Keratinocyte (primary cell): ENCODE data around the gene TCHP.

Source experiments
- EZH2 ChIP-seq: IDR thresholded peaks from one replicate; pipeline ENCODE4 v1.6.1; 2012; ENCODE audit warnings: inconsistent platforms, mild to moderate bottlenecking, low read length, moderate library complexity
- TF ChIP-seq, protein P1 (sequence below), 3 experiments: IDR thresholded peaks in 1 of 3; conservative IDR thresholded peaks in 1 of 3; optimal IDR thresholded peaks in 1 of 3; 2 replicates in 2 of 3; 3 replicates in 1 of 3; pipeline versions ENCODE3 to v1.5.1; 2011; ENCODE audit warnings: low read length in 3 of 3, mild to moderate bottlenecking in 3 of 3, moderate library complexity in 2 of 3, control low read depth in 1 of 3, inconsistent platforms in 1 of 3; ENCODE audit not compliant: insufficient read depth in 2 of 3; ENCODE audit errors: extremely low read depth in 1 of 3

DNA sequence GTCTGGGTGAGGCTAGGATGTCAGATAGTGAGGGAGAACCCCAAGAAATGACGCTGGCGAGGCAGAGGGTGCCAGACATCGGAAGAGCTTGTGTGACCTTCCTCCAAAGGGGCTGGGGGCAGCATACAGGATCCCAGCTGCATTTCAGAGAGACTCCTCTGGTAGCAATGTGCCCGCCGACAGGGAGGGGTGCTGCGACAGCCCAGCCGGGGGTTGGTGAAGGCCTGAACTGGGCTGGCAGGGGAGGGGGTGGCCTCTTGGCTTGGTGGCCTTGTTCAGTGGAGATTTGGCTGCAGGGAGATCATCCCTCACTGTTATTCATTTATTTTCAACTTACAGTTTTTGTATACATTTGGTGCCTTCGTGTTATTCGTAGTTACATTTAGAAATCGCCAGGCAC is 5.2 kb downstream of the TCHP start:
- TF ChIP-seq, protein P1, sequence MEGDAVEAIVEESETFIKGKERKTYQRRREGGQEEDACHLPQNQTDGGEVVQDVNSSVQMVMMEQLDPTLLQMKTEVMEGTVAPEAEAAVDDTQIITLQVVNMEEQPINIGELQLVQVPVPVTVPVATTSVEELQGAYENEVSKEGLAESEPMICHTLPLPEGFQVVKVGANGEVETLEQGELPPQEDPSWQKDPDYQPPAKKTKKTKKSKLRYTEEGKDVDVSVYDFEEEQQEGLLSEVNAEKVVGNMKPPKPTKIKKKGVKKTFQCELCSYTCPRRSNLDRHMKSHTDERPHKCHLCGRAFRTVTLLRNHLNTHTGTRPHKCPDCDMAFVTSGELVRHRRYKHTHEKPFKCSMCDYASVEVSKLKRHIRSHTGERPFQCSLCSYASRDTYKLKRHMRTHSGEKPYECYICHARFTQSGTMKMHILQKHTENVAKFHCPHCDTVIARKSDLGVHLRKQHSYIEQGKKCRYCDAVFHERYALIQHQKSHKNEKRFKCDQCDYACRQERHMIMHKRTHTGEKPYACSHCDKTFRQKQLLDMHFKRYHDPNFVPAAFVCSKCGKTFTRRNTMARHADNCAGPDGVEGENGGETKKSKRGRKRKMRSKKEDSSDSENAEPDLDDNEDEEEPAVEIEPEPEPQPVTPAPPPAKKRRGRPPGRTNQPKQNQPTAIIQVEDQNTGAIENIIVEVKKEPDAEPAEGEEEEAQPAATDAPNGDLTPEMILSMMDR (optimal IDR thresholded peaks at IDR 0.05 in 1 of 3, IDR thresholded peaks at IDR 0.05 in 1 of 3, conservative IDR thresholded peaks at IDR 0.05 in 1 of 3; ENCODE audit: extremely low read depth in 1 of 3, insufficient read depth in 2 of 3, low read length in 3 of 3): no peak
- TF ChIP-seq EZH2: no peak
